ENCODE measurements around the gene CLDN9. TPM values are rescaled to one million over a fixed set of nuclear protein-coding genes. Genes with fewer than 3 reads are reported as not detected.

Gene CLDN9
- total and polyA plus RNA-seq, 4 donors, result 0.05 to 0.32 (median 0.25) TPM

- peak; percentile 61 for DNase-seq (ENCODE audit: low spot score)
- WGBS, result 2% methylated on average over 68 of the region's 68 CpGs
- Histone ChIP-seq H3K27ac (ENCODE audit: low read depth in 1 of 2, low read length in 2 of 2) (no peak overlapping the region), H3K4me1 (ENCODE audit: control insufficient read depth in 4 of 4, insufficient read depth in 4 of 4, low read length in 3 of 4) (peaks cover 7 to 33% (median 30%) of the 10 kb centered on the region in 4 donors), H3K27me3 (ENCODE audit: control insufficient read depth in 4 of 4, insufficient read depth in 4 of 4, low read length in 3 of 4) (peaks cover 0 to 14% (median 5%) of the 10 kb centered on the region in 4 donors), H3K9ac (ENCODE audit: low read depth in 1 of 2, low read length in 2 of 2) (no peak overlapping the region), H3K4me3 (ENCODE audit: low read depth in 1 of 3, low read length in 3 of 3) (peak overlapping the region in 1 of 3 donors; percentile 18), H3K9me3 (ENCODE audit: control insufficient read depth in 4 of 4, low read length in 3 of 4) (no peaks in the 10 kb centered on the region), H3K36me3 (ENCODE audit: control insufficient read depth in 4 of 4, insufficient read depth in 3 of 4, low read depth in 1 of 4, low read length in 3 of 4) (no peaks in the 10 kb centered on the region)
- TF ChIP-seq FOXA1 (IDR thresholded peaks at IDR 0.05), result no peak
Measured at GRCh38 chr16:2964475-2965336, 48.0 kb upstream of the CLDN9 start.

- no peak for DNase-seq (ENCODE audit: low spot score)
- 42% methylated on average over 39 of the region's 39 CpGs for WGBS
- Histone ChIP-seq H3K27ac (ENCODE audit: low read depth in 1 of 2, low read length in 2 of 2) (no peak overlapping the region), H3K9me3 (ENCODE audit: control insufficient read depth in 4 of 4, low read length in 3 of 4) (no peaks in the 10 kb centered on the region), H3K9ac (ENCODE audit: low read depth in 1 of 2, low read length in 2 of 2) (no peak overlapping the region), H3K4me1 (ENCODE audit: control insufficient read depth in 4 of 4, insufficient read depth in 4 of 4, low read length in 3 of 4) (peaks cover 7 to 44% (median 34%) of the 10 kb centered on the region in 4 donors), H3K27me3 (ENCODE audit: control insufficient read depth in 4 of 4, insufficient read depth in 4 of 4, low read length in 3 of 4) (peaks cover 0 to 14% (median 5%) of the 10 kb centered on the region in 4 donors), H3K36me3 (ENCODE audit: control insufficient read depth in 4 of 4, insufficient read depth in 3 of 4, low read depth in 1 of 4, low read length in 3 of 4) (no peaks in the 10 kb centered on the region), H3K4me3 (ENCODE audit: low read depth in 1 of 3, low read length in 3 of 3) (peak overlapping the region in 1 of 3 donors; percentile 7)
- TF ChIP-seq, protein P1, sequence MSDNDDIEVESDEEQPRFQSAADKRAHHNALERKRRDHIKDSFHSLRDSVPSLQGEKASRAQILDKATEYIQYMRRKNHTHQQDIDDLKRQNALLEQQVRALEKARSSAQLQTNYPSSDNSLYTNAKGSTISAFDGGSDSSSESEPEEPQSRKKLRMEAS (IDR thresholded peaks at IDR 0.05), result no peak
- TF ChIP-seq, protein P2, sequence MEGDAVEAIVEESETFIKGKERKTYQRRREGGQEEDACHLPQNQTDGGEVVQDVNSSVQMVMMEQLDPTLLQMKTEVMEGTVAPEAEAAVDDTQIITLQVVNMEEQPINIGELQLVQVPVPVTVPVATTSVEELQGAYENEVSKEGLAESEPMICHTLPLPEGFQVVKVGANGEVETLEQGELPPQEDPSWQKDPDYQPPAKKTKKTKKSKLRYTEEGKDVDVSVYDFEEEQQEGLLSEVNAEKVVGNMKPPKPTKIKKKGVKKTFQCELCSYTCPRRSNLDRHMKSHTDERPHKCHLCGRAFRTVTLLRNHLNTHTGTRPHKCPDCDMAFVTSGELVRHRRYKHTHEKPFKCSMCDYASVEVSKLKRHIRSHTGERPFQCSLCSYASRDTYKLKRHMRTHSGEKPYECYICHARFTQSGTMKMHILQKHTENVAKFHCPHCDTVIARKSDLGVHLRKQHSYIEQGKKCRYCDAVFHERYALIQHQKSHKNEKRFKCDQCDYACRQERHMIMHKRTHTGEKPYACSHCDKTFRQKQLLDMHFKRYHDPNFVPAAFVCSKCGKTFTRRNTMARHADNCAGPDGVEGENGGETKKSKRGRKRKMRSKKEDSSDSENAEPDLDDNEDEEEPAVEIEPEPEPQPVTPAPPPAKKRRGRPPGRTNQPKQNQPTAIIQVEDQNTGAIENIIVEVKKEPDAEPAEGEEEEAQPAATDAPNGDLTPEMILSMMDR (IDR thresholded peaks at IDR 0.05; ENCODE audit: low read depth, low read length, missing input control), result no peak
- TF ChIP-seq HNF4G (IDR thresholded peaks at IDR 0.05) (no peak), RAD21 (IDR thresholded peaks at IDR 0.05) (no peak), NR2F2 (IDR thresholded peaks at IDR 0.05) (no peak), FOXA1 (IDR thresholded peaks at IDR 0.05) (no peak), FOXA2 (IDR thresholded peaks at IDR 0.05) (no peak), JUND (IDR thresholded peaks at IDR 0.05) (no peak), ZBTB33 (IDR thresholded peaks at IDR 0.05) (no peak), TAF1 (conservative IDR thresholded peaks at IDR 0.05) (no peak)
Measured at GRCh38 chr16:2966043-2966807, 46.5 kb upstream of the CLDN9 start.

DNA sequence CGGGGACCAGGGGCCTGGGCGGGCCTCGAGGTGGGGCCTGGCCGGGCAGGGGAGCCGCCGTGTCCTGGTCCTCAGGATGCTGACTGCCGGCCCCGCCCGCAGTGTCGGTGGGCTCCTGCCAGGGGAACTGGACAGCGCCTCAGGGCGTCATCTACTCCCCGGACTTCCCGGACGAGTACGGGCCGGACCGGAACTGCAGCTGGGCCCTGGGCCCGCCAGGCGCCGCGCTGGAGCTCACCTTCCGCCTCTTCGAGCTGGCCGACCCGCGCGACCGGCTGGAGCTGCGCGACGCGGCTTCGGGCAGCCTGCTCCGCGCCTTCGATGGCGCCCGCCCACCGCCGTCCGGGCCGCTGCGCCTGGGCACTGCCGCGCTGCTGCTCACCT lies 45.9 kb upstream of the CLDN9 start:
- WGBS, result 3% methylated on average over 46 of the region's 46 CpGs
- Histone ChIP-seq H3K27me3 (ENCODE audit: control insufficient read depth in 4 of 4, insufficient read depth in 4 of 4, low read length in 3 of 4) (peaks cover 0 to 14% (median 5%) of the 10 kb centered on the region in 4 donors), H3K4me3 (ENCODE audit: low read depth in 1 of 3, low read length in 3 of 3) (peak overlapping the region in 1 of 3 donors; percentile 7), H3K27ac (ENCODE audit: low read depth in 1 of 2, low read length in 2 of 2) (no peak overlapping the region), H3K9me3 (ENCODE audit: control insufficient read depth in 4 of 4, low read length in 3 of 4) (no peaks in the 10 kb centered on the region), H3K4me1 (ENCODE audit: control insufficient read depth in 4 of 4, insufficient read depth in 4 of 4, low read length in 3 of 4) (peaks cover 7 to 44% (median 34%) of the 10 kb centered on the region in 4 donors), H3K36me3 (ENCODE audit: control insufficient read depth in 4 of 4, insufficient read depth in 3 of 4, low read depth in 1 of 4, low read length in 3 of 4) (no peaks in the 10 kb centered on the region), H3K9ac (ENCODE audit: low read depth in 1 of 2, low read length in 2 of 2) (no peak overlapping the region)
- no peak for DNase-seq (ENCODE audit: low spot score)
- TF ChIP-seq YY1 (IDR thresholded peaks at IDR 0.05) (no peak), RXRA (IDR thresholded peaks at IDR 0.05) (no peak), EGR1 (IDR thresholded peaks at IDR 0.05; ENCODE audit: low read depth in 2 of 2) (no peak), ZBTB33 (IDR thresholded peaks at IDR 0.05) (no peak), TAF1 (conservative IDR thresholded peaks at IDR 0.05) (no peak)
- TF ChIP-seq, protein P3, sequence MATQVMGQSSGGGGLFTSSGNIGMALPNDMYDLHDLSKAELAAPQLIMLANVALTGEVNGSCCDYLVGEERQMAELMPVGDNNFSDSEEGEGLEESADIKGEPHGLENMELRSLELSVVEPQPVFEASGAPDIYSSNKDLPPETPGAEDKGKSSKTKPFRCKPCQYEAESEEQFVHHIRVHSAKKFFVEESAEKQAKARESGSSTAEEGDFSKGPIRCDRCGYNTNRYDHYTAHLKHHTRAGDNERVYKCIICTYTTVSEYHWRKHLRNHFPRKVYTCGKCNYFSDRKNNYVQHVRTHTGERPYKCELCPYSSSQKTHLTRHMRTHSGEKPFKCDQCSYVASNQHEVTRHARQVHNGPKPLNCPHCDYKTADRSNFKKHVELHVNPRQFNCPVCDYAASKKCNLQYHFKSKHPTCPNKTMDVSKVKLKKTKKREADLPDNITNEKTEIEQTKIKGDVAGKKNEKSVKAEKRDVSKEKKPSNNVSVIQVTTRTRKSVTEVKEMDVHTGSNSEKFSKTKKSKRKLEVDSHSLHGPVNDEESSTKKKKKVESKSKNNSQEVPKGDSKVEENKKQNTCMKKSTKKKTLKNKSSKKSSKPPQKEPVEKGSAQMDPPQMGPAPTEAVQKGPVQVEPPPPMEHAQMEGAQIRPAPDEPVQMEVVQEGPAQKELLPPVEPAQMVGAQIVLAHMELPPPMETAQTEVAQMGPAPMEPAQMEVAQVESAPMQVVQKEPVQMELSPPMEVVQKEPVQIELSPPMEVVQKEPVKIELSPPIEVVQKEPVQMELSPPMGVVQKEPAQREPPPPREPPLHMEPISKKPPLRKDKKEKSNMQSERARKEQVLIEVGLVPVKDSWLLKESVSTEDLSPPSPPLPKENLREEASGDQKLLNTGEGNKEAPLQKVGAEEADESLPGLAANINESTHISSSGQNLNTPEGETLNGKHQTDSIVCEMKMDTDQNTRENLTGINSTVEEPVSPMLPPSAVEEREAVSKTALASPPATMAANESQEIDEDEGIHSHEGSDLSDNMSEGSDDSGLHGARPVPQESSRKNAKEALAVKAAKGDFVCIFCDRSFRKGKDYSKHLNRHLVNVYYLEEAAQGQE (IDR thresholded peaks at IDR 0.05), result no peak

All from liver (tissue), 9 donors.